PFSK-1 (cell line): ENCODE results near the gene KDM5B.

ENCODE experiments used
- FOXP2 ChIP-seq: optimal IDR thresholded peaks from 2 replicates; pipeline ENCODE3; 2011; ENCODE audit warnings: borderline replicate concordance, control low read depth, inconsistent platforms; ENCODE audit not compliant: insufficient read depth; ENCODE audit errors: extremely low read length, extremely low read depth
- POLR2AphosphoS5 ChIP-seq: IDR thresholded peaks from 2 replicates; pipeline ENCODE4 v1.6.1; 2012; ENCODE audit warnings: low read depth, mild to moderate bottlenecking, control low read depth, low read length, moderate library complexity
- SIN3A ChIP-seq: IDR thresholded peaks from 2 replicates; pipeline ENCODE4 v1.6.1; 2012; ENCODE audit warnings: mild to moderate bottlenecking, low read length, moderate library complexity, borderline replicate concordance; ENCODE audit not compliant: insufficient read depth
- TAF1 ChIP-seq: IDR thresholded peaks from 2 replicates; pipeline ENCODE4 v1.6.1; 2012; ENCODE audit warnings: low read length, control low read depth, borderline replicate concordance; ENCODE audit not compliant: insufficient read depth
- TF ChIP-seq, protein P1 (sequence below), 2 experiments: IDR thresholded peaks; 2 replicates each; pipeline versions ENCODE4 v1.6.1 to v1.8.0; 2011 to 2012; ENCODE audit warnings: low read depth in 2 of 2, low read length in 2 of 2, control low read depth in 1 of 2, inconsistent platforms in 1 of 2, mild to moderate bottlenecking in 1 of 2, moderate library complexity in 1 of 2; ENCODE audit not compliant: insufficient read depth in 1 of 2

The KDM5B gene

DNA sequence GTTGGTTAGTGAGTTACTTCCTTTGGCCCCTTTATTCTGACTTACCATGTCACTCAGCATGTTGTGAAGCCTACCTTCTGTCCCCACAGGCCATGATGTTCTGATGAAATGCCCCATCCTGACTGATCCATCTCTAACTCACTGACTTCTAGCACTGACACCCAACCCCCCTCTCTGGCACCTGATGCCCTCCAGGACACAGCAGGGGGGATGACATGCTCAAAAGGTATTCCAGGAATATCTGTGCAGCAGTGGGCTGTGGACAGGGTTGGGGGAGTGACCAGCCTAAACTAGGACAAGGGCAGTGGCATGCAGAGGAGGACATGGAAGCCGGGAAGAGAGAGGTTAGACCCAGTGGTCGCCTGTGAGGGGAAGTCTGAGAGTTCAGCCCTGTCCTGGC, 123.5 kb downstream of the KDM5B start:
- TF ChIP-seq, protein P1, sequence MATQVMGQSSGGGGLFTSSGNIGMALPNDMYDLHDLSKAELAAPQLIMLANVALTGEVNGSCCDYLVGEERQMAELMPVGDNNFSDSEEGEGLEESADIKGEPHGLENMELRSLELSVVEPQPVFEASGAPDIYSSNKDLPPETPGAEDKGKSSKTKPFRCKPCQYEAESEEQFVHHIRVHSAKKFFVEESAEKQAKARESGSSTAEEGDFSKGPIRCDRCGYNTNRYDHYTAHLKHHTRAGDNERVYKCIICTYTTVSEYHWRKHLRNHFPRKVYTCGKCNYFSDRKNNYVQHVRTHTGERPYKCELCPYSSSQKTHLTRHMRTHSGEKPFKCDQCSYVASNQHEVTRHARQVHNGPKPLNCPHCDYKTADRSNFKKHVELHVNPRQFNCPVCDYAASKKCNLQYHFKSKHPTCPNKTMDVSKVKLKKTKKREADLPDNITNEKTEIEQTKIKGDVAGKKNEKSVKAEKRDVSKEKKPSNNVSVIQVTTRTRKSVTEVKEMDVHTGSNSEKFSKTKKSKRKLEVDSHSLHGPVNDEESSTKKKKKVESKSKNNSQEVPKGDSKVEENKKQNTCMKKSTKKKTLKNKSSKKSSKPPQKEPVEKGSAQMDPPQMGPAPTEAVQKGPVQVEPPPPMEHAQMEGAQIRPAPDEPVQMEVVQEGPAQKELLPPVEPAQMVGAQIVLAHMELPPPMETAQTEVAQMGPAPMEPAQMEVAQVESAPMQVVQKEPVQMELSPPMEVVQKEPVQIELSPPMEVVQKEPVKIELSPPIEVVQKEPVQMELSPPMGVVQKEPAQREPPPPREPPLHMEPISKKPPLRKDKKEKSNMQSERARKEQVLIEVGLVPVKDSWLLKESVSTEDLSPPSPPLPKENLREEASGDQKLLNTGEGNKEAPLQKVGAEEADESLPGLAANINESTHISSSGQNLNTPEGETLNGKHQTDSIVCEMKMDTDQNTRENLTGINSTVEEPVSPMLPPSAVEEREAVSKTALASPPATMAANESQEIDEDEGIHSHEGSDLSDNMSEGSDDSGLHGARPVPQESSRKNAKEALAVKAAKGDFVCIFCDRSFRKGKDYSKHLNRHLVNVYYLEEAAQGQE (IDR thresholded peaks at IDR 0.05; ENCODE audit: insufficient read depth in 1 of 2, low read depth in 2 of 2, low read length in 2 of 2) = no peak
- no peak for TF ChIP-seq POLR2AphosphoS5
- TF ChIP-seq FOXP2 = no peak
- no peak for TF ChIP-seq SIN3A
- TF ChIP-seq TAF1 = no peak

DNA sequence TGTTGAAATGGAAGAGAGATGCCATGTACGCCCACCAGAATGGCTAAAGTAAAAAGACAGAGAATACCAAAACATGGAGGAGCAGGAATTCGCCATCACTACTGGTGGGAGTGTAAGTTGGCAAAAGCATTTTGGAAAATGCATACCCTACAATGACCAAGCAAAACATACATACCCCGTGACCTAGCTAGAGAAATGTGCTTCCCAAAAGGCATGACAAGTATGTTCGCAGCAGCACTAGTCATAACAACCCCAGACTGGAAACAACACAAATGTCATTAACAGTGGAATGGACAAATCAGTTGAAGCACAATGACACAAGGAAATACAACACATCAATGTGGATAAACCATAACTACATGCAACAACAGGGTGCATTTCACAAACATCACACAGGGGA, 125.2 kb downstream of the KDM5B start:
- TF ChIP-seq POLR2AphosphoS5 (no peak), TAF1 (no peak), SIN3A (no peak), FOXP2 (no peak)
- TF ChIP-seq, protein P1 (IDR thresholded peaks at IDR 0.05; ENCODE audit: insufficient read depth in 1 of 2, low read depth in 2 of 2, low read length in 2 of 2) = no peak

DNA sequence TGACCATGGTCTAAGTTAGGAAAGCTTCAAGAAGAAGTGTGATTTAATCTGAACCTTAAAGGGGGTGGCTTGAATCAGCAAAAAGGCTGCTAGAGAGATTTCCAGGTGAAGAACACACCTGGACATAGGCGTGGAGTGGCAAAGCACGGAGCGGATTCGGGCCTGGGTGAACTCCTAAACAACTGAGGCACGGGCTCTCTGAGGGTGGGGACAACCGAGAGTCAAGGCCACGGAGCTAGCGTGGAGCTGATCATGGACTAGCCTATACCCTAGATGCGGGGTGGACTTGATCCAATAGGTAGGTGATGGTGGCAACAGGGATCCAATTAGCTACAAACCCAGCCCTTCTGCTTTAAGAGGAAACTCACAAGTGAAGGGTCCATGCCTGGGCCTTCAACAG, 125.7 kb downstream of the KDM5B start:
- no peak for TF ChIP-seq FOXP2
- TF ChIP-seq, protein P1 (IDR thresholded peaks at IDR 0.05; ENCODE audit: insufficient read depth in 1 of 2, low read depth in 2 of 2, low read length in 2 of 2) = no peak
- no peak for TF ChIP-seq SIN3A

DNA sequence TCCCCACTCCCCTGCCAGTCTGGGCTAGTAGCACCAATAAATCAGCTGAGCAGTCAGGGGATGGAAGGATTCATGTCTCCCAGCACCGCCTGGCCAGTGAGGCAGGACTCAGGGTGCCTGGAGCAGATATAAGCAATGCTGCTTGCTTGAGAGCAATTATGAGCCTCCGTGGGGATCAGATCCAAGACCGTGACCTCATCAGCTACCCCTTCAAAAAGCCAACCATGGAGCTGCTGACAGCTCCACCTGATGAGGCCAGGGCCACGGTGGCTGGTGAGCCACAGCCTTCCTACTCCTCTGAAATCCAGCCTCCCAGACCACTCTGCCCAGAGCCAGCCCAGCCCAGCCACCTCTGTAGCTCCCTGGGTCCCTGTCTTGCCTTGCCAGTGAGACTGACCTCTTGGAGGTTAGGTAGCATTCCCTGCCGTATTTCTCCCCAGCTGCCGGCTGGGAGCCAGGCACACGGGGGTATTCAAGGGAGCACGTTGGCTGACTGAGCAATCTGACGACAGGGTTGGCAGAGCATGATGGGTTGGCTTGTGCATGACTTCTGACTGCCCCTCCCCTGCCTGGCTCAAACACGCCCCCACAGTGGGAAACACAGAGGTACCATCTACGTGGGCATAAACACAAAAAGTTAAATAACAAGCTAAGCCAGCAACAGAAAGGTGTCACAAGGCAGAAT, 126.3 kb downstream of the KDM5B start:
- TF ChIP-seq, protein P1 (IDR thresholded peaks at IDR 0.05; ENCODE audit: insufficient read depth in 1 of 2, low read depth in 2 of 2, low read length in 2 of 2) = no peak
- TF ChIP-seq TAF1 (no peak), POLR2AphosphoS5 (no peak), FOXP2 (no peak), SIN3A (no peak)
